ENCODE measurements around the gene NEU1.

GRCh38 chr6:31836047-31836473 lies 26.6 kb downstream of the NEU1 start:
- TF ChIP-seq GATA2 (IDR thresholded peaks at IDR 0.05; ENCODE audit: low read depth, low read length), result no peak
- TF ChIP-seq GATA3 (IDR thresholded peaks at IDR 0.05; ENCODE audit: low read depth, low read length), result no peak
